ENCODE results near the gene NCAPD2. TPM values are rescaled to one million over a fixed set of nuclear protein-coding genes. Genes with fewer than 3 reads are reported as not detected.
"Not testable (repeated sequence)": the region's sequence is repeated elsewhere in the genome, so short reads cannot be mapped to it uniquely, and the experiment has no call there.

Gene NCAPD2
- total RNA-seq, 3 donors from 2014 or later (not counting 1 experiment from before 2014, with no cell fraction given): 38.8 to 53.1 (median 44.1) TPM

DNA sequence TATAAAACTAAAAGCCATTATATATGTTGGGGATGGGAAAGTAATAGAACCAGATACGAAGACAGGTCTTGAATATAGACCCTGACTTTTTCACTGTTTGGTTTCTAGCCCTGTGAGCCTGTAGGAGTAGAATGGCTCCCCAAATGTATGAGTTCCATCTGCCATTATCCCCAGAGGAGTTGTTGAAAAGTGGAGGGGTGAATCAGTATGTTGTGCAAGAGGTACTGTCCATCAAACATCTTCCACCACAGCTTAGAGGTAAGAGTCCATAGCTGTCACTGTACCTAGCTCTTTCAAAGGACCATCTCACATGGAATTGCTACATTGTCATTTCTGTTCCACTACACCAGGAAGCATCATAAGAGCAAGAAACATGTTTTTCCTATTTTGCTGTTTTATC, 1.1 kb downstream of the NCAPD2 start:
- peaks cover 38% of the 10 kb centered on the region in 2 donors for H3K4me1 Mint-ChIP-seq
- Histone ChIP-seq H3K36me3 (ENCODE audit: control insufficient read depth, insufficient read depth, low read length) (peaks cover 33% of the 10 kb centered on the region), H3K9me3 (ENCODE audit: control insufficient read depth, insufficient read depth, low read length) (no peaks in the 10 kb centered on the region), H3K27me3 (ENCODE audit: control insufficient read depth, insufficient read depth, low read length) (no peaks in the 10 kb centered on the region), H3K4me3 (ENCODE audit: low read length) (peak overlapping the region; percentile 81), H3K27ac (ENCODE audit: low read length) (peak overlapping the region; percentile 68), H3K4me1 (ENCODE audit: control insufficient read depth, insufficient read depth, low read length) (peaks cover 22% of the 10 kb centered on the region)
- DNase-seq: no peak
- 82% methylated on average over 1 of the region's 1 CpG for WGBS (ENCODE audit: insufficient coverage)
- H3K27ac Mint-ChIP-seq: peak overlapping the region; percentile 97
- ATAC-seq: no peak
- H3K9me3 Mint-ChIP-seq: no peaks in the 10 kb centered on the region
- H3K27me3 Mint-ChIP-seq (ENCODE audit: low read depth in 2 of 2): no peaks in the 10 kb centered on the region
- no peak for TF ChIP-seq CTCF (IDR thresholded peaks at IDR 0.05)
- H3K36me3 Mint-ChIP-seq: no peaks in the 10 kb centered on the region
- intact Hi-C loops (cut with micrococcal nuclease): loop anchor here (1.0 to 10.0 kb wide), 3 partner anchors 25 to 190 kb away; partner anchors contain the start of genes TAPBPL, VAMP1 and ZNF384
- peak overlapping the region; percentile 94 for H3K4me3 Mint-ChIP-seq

GRCh38 chr12:6497291-6497690, 3.4 kb downstream of the NCAPD2 start:
- H3K27me3 Mint-ChIP-seq (ENCODE audit: low read depth in 2 of 2); H3K27ac Mint-ChIP-seq: not testable (repeated sequence)
- peaks cover 26% of the 10 kb centered on the region for H3K36me3 ChIP-seq (ENCODE audit: control insufficient read depth, insufficient read depth, low read length)

DNA sequence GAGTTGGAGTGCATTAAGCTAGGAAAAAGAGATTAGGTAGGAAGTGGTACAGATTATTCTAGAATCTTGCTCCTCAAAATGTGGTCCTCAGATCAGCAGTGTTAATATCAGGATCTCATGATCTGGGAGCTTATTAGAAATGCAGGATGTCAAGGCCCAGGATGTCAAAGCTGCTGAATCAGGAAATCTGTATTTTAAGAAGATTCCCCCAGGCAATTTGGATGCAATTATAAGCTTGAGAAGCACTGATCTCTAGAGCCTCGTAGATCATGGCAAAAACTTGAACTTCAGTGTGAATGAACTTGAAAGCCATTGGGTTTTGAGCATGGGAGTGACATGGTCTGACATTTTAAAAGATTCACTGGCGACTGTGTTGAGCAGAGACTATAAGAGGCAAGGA, 6.6 kb downstream of the NCAPD2 start:
- H3K27ac Mint-ChIP-seq: no peak overlapping the region
- 99% methylated on average over 2 of the region's 2 CpGs for WGBS (ENCODE audit: insufficient coverage)
- no peaks in the 10 kb centered on the region for H3K9me3 Mint-ChIP-seq
- intact Hi-C loops (cut with micrococcal nuclease): no loop called here
- no peak overlapping the region for H3K4me3 Mint-ChIP-seq
- Histone ChIP-seq H3K4me3 (ENCODE audit: low read length) (no peak overlapping the region), H3K4me1 (ENCODE audit: control insufficient read depth, insufficient read depth, low read length) (peaks cover 11% of the 10 kb centered on the region), H3K27me3 (ENCODE audit: control insufficient read depth, insufficient read depth, low read length) (no peaks in the 10 kb centered on the region), H3K9me3 (ENCODE audit: control insufficient read depth, insufficient read depth, low read length) (no peaks in the 10 kb centered on the region), H3K27ac (ENCODE audit: low read length) (no peak overlapping the region), H3K36me3 (ENCODE audit: control insufficient read depth, insufficient read depth, low read length) (peaks cover 27% of the 10 kb centered on the region)
- H3K4me1 Mint-ChIP-seq: peaks cover 4 to 9% of the 10 kb centered on the region in 2 donors
- ATAC-seq (no peak), DNase-seq (no peak)
- no peak for TF ChIP-seq CTCF (IDR thresholded peaks at IDR 0.05)
- no peaks in the 10 kb centered on the region for H3K36me3 Mint-ChIP-seq
- no peaks in the 10 kb centered on the region for H3K27me3 Mint-ChIP-seq (ENCODE audit: low read depth in 2 of 2)

More at GRCh38 chr12:6497291-6497690, 3.4 kb downstream of the NCAPD2 start:
- intact Hi-C loops (cut with micrococcal nuclease): loop anchor here (10.0 kb wide), 1 partner anchor 188 kb away; the partner anchor contains the start of gene ZNF384
- H3K4me3 ChIP-seq (ENCODE audit: low read length); H3K9me3 ChIP-seq (ENCODE audit: control insufficient read depth, insufficient read depth, low read length); H3K4me3 Mint-ChIP-seq; ATAC-seq; H3K9me3 Mint-ChIP-seq; DNase-seq; H3K36me3 Mint-ChIP-seq; H3K27ac ChIP-seq (ENCODE audit: low read length); H3K27me3 ChIP-seq (ENCODE audit: control insufficient read depth, insufficient read depth, low read length): not testable (repeated sequence)
- peaks cover 32 to 36% of the 10 kb centered on the region in 2 donors for H3K4me1 Mint-ChIP-seq
- peaks cover 20% of the 10 kb centered on the region for H3K4me1 ChIP-seq (ENCODE audit: control insufficient read depth, insufficient read depth, low read length)
- WGBS (ENCODE audit: insufficient coverage): 91% methylated on average over 3 of the region's 3 CpGs

DNA sequence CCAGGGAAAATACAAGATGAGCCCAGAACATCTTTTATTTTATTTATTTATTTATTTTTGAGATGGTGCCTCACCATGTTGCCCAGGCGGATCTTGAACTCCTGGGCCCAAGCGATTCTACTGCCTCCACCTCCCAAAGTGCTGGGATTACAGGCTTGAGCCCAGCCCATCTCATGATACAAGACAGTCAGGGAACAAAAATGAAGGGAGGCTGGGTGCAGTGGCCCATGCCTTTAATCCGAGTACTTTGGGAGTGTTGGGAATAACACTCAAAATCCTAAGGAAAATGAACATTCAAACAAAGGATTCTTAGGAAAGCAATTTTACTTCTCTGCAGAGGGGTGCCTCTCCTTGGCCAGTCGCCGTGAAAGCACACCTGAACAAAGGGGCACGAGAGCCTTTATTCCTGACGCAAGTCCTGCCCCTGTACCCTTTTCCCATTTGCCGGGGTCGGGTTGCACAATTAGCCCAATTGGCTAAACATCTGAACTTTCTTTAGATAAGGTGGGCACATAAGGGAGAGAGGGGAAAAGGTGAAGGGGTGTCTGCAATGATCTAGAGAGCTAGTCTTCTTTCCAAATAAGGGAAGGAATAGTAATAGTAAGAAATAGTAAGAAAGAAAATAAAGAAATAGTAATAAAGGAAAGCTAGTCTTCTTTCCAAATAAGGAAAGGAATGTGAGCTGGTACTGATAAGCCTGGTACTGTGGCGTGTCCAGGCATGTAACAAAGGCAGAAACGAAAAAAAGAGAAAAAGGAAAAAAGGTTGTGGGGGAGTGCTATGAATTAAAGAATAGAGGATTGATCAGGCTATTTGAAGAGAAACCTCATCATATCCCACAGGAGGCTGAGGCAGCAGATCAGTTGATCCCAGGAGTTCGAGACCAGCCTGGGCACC, 13.4 kb downstream of the NCAPD2 start:
- Histone ChIP-seq H3K4me3 (ENCODE audit: low read length) (no peak overlapping the region), H3K27me3 (ENCODE audit: control insufficient read depth, insufficient read depth, low read length) (no peaks in the 10 kb centered on the region), H3K9me3 (ENCODE audit: control insufficient read depth, insufficient read depth, low read length) (no peaks in the 10 kb centered on the region), H3K4me1 (ENCODE audit: control insufficient read depth, insufficient read depth, low read length) (no peaks in the 10 kb centered on the region), H3K27ac (ENCODE audit: low read length) (no peak overlapping the region), H3K36me3 (ENCODE audit: control insufficient read depth, insufficient read depth, low read length) (peaks cover 27% of the 10 kb centered on the region)
- Mint-ChIP-seq H3K36me3 (peaks cover 2% of the 10 kb centered on the region), H3K27ac (no peak overlapping the region), H3K27me3 (ENCODE audit: low read depth in 2 of 2) (no peaks in the 10 kb centered on the region), H3K4me1 (peaks cover 8% of the 10 kb centered on the region in 2 donors), H3K9me3 (no peaks in the 10 kb centered on the region), H3K4me3 (no peak overlapping the region)
- ATAC-seq: no peak
- DNase-seq: no peak
- intact Hi-C loops (cut with micrococcal nuclease): no loop called here
- TF ChIP-seq CTCF (IDR thresholded peaks at IDR 0.05): no peak
- WGBS (ENCODE audit: insufficient coverage): 96% methylated on average over 12 of the region's 12 CpGs
